H1 (cell line): Measurements from ENCODE around the gene DPEP3.

Experiments
- JUN ChIP-seq: IDR thresholded peaks from 2 replicates; pipeline ENCODE4 v1.6.1; 2011; ENCODE audit warnings: low read depth, mild to moderate bottlenecking, improper control_type of control experiment, low read length
- TF ChIP-seq, protein P1 (sequence below), 3 experiments: IDR thresholded peaks; 1 replicate in 2 of 3; 2 replicates in 1 of 3; pipeline versions ENCODE4 v1.5.1 to v1.6.1; 2011; ENCODE audit warnings: low read length in 3 of 3, mild to moderate bottlenecking in 3 of 3, inconsistent platforms in 2 of 3, low read depth in 1 of 3, moderate library complexity in 1 of 3; ENCODE audit not compliant: insufficient read depth in 1 of 3; ENCODE audit errors: control extremely low read depth in 1 of 3

DNA sequence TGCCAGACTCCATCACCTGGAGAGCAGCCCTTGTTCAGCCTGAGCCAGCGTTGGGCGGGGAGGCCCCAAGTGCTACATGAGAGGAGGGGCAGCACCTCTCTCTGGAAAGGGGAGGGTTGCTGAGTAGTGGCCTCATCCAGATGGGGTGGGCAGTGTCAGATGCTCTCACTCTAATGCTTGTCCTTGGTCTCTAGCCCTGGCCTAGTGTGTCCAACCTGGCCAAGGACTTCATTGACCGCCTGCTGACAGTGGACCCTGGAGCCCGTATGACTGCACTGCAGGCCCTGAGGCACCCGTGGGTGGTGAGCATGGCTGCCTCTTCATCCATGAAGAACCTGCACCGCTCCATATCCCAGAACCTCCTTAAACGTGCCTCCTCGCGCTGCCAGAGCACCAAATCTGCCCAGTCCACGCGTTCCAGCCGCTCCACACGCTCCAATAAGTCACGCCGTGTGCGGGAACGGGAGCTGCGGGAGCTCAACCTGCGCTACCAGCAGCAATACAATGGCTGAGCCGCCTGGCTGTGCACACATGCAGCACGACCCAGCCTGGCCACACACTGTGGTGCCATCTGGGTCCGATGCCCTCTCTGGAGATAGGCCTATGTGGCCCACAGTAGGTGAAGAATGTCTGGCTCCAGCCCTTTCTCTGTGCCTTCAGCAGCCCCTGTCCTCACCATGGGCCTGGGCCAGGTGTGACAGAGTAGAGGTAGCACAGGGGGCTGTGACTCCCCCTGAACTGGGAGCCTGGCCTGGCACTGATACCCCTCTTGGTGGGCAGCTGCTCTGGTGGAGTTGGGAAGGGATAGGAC lies 53.0 kb downstream of the DPEP3 start:
- TF ChIP-seq, protein P1, sequence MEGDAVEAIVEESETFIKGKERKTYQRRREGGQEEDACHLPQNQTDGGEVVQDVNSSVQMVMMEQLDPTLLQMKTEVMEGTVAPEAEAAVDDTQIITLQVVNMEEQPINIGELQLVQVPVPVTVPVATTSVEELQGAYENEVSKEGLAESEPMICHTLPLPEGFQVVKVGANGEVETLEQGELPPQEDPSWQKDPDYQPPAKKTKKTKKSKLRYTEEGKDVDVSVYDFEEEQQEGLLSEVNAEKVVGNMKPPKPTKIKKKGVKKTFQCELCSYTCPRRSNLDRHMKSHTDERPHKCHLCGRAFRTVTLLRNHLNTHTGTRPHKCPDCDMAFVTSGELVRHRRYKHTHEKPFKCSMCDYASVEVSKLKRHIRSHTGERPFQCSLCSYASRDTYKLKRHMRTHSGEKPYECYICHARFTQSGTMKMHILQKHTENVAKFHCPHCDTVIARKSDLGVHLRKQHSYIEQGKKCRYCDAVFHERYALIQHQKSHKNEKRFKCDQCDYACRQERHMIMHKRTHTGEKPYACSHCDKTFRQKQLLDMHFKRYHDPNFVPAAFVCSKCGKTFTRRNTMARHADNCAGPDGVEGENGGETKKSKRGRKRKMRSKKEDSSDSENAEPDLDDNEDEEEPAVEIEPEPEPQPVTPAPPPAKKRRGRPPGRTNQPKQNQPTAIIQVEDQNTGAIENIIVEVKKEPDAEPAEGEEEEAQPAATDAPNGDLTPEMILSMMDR (IDR thresholded peaks at IDR 0.05; ENCODE audit: control extremely low read depth in 1 of 3, insufficient read depth in 1 of 3, low read depth in 1 of 3, low read length in 3 of 3): no peak
- TF ChIP-seq JUN: no peak
